ENCODE data around the gene TFDP1. TPM values are rescaled to one million over a fixed set of nuclear protein-coding genes. Genes with fewer than 3 reads are reported as not detected.

TFDP1 gene
- total RNA-seq, 6 experiments from 2014 or later, result 121 to 155 (median 150) TPM

DNA sequence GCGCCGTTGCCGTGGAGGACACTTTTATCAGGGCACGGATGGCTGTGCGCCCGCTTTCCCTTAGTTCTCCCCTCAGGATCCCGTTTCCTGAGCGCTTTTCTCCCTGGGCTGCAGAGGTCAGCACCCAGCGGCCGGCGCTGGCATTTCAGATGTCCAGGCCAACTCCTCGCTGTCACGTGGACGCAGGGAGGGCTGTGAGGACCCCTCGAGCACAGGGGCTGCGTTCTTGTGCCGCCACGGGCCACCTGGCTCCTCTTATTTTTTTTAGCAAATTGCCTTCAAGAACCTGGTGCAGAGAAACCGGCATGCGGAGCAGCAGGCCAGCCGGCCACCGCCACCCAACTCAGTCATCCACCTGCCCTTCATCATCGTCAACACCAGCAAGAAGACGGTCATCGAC is 51.2 kb downstream of the TFDP1 start:
- TF ChIP-seq, protein P1, sequence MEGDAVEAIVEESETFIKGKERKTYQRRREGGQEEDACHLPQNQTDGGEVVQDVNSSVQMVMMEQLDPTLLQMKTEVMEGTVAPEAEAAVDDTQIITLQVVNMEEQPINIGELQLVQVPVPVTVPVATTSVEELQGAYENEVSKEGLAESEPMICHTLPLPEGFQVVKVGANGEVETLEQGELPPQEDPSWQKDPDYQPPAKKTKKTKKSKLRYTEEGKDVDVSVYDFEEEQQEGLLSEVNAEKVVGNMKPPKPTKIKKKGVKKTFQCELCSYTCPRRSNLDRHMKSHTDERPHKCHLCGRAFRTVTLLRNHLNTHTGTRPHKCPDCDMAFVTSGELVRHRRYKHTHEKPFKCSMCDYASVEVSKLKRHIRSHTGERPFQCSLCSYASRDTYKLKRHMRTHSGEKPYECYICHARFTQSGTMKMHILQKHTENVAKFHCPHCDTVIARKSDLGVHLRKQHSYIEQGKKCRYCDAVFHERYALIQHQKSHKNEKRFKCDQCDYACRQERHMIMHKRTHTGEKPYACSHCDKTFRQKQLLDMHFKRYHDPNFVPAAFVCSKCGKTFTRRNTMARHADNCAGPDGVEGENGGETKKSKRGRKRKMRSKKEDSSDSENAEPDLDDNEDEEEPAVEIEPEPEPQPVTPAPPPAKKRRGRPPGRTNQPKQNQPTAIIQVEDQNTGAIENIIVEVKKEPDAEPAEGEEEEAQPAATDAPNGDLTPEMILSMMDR (IDR thresholded peaks at IDR 0.05), result no peak
- Mint-ChIP-seq H3K36me3 (ENCODE audit: low read depth) (peaks cover 65% of the 10 kb centered on the region), H3K4me3 (no peak overlapping the region), H3K27me3 (ENCODE audit: insufficient read depth) (no peaks in the 10 kb centered on the region), H3K4me1 (ENCODE audit: low read depth) (no peaks in the 10 kb centered on the region), H3K27ac (no peak overlapping the region), H3K9me3 (no peaks in the 10 kb centered on the region)
- DNase-seq, result no peak

DNA sequence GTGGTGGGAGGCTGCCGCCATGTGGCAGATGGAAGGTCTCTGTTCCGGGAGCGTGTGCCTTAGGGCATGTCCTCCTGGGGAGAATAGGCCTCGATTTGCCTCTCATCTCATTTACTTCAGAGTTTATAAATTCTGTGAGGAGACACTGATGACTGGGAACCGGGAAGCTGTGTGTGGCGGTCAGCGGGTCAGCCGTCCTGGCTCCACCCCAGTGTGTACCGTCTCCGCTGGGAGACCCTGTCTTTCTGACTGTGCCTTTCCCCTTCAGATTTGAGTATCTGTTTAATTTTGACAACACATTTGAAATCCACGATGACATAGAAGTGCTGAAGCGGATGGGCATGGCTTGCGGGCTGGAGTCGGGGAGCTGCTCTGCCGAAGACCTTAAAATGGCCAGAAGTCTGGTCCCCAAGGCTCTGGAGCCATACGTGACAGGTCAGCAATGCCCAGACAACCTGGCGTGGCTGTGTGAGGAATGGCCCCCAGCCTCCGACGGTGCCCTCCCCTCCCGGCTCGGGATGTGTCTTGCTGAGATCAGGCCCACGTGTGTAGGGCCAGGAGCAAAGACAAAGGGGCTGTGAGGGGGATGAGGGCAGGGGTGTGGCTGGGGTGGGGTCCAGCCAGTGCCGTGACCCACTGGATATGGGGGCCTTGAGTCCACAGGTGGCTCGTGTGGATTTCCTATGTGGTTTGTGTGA is 51.9 kb downstream of the TFDP1 start:
- H3K36me3 Mint-ChIP-seq (ENCODE audit: low read depth), result peaks cover 69% of the 10 kb centered on the region
- H3K4me3 Mint-ChIP-seq, result no peak overlapping the region
- TF ChIP-seq, protein P1 (IDR thresholded peaks at IDR 0.05), result no peak
- no peak overlapping the region for H3K27ac Mint-ChIP-seq
- no peaks in the 10 kb centered on the region for H3K27me3 Mint-ChIP-seq (ENCODE audit: insufficient read depth)
- no peaks in the 10 kb centered on the region for H3K9me3 Mint-ChIP-seq
- DNase-seq, result no peak
- no peaks in the 10 kb centered on the region for H3K4me1 Mint-ChIP-seq (ENCODE audit: low read depth)

DNA sequence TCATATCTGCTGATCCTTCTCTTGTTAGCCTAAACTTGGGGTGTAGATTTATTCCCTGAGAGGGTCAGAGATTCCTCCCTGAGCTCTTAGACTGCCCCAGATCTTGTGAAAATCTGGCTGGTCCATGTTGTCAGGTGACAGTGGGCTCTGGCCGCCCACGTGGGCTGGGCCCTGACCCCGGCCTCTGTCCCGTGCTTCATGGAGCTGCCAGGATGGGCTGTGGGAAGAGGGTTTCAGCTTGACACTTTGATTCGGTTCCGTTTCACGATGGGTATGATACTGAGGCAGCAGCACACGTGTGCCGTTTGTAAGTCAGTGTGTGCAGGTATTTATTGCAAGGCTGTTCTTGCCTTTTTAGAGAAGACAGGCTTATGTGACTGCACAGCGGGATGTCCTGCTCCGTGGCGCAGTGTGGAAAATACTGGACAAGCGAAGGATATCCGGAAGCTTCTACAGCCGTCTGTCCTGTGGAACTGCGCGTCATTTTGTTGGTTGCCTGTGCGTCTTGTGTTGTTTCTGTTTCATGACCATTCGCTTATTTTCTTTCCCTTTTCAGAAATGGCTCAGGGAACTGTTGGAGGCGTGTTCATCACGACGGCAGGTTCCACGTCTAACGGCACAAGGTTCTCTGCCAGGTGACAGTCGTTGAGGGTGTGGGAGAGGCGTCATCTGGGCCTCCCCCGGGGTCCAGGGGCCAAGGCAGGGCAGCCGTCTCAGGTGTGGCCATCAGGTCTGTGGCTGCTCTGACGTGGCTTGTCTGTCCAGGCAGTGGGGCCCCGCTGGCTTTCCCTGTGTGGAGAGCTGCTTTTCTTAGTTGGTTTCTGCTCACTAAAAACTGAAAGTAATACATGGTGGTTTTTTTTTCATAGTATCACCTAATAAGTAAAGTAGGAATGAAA is 53.0 kb downstream of the TFDP1 start:
- DNase-seq, result no peak
- Mint-ChIP-seq H3K4me3 (no peak overlapping the region), H3K4me1 (ENCODE audit: low read depth) (no peaks in the 10 kb centered on the region), H3K9me3 (no peaks in the 10 kb centered on the region), H3K36me3 (ENCODE audit: low read depth) (peaks cover 75% of the 10 kb centered on the region), H3K27me3 (ENCODE audit: insufficient read depth) (no peaks in the 10 kb centered on the region), H3K27ac (no peak overlapping the region)
- TF ChIP-seq, protein P1 (IDR thresholded peaks at IDR 0.05), result no peak

DNA sequence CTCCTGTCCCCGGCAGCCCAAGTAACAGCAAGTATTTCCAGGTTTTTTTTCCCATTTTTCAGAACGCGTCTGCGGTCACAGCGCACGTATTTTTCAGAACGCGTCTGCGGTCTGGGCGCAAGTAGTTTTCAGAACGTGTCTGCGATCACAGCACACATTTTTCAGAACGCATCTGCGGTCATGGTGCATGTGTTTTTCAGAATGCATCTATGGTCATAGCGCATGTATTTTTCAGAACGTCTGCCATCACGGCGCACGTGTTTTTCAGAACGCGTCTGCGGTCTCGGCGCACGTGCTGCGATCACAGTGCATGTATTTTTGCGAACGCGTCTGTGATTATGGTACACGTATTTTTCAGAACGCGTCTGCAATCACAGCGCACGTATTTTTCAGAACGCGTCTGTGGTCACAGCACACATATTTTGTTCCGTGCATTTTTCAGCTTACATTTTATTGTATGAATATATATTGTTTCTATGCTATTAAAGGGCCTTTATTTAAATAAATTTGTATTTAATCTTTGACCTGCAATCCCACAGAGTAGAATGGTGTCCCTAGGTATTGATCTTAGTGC is 53.7 kb downstream of the TFDP1 start:
- Mint-ChIP-seq H3K9me3 (no peaks in the 10 kb centered on the region), H3K4me1 (ENCODE audit: low read depth) (no peaks in the 10 kb centered on the region), H3K27ac (no peak overlapping the region), H3K27me3 (ENCODE audit: insufficient read depth) (no peaks in the 10 kb centered on the region), H3K4me3 (no peak overlapping the region), H3K36me3 (ENCODE audit: low read depth) (peaks cover 77% of the 10 kb centered on the region)
- no peak for DNase-seq
- TF ChIP-seq, protein P1 (IDR thresholded peaks at IDR 0.05), result no peak

DNA sequence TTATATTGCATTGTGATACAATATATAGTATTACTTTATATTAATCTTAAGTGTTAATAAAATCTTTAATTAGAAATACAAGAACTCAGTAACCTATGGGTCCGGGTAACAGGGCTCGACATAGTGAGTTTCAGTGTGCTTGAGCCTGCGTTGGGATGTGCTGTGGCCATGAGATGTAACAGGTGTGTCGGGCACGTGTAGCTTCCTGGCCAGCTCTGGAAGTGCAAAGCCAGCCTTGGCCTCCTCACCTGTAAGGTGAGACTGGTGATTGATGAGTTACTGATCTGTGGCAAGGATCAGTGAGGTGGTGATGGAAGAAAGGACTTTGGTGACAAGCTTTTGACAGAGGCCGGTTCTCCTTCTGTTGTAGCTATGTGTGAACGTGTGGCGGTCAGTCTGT is 54.3 kb downstream of the TFDP1 start:
- no peak for DNase-seq
- Mint-ChIP-seq H3K27me3 (ENCODE audit: insufficient read depth) (no peaks in the 10 kb centered on the region), H3K4me3 (no peak overlapping the region), H3K27ac (no peak overlapping the region), H3K4me1 (ENCODE audit: low read depth) (no peaks in the 10 kb centered on the region), H3K9me3 (no peaks in the 10 kb centered on the region), H3K36me3 (ENCODE audit: low read depth) (peaks cover 78% of the 10 kb centered on the region)
- TF ChIP-seq, protein P1 (IDR thresholded peaks at IDR 0.05), result no peak
